Left lung (tissue), 10 donors: ENCODE results near the gene ARHGAP26. TPM values are rescaled to one million over a fixed set of nuclear protein-coding genes. Genes with fewer than 3 reads are reported as not detected.
"Not testable (repeated sequence)": the region's sequence is repeated elsewhere in the genome, so short reads cannot be mapped to it uniquely, and the experiment has no call there.

Experiments
- ATAC-seq: fragments of 200-7000 bp; cut with Tn5 transposase; one replicate; pipeline ENCODE4 v1.9.1; 2020; ENCODE audit warnings: moderate library complexity
- DNase-seq, 4 donors: peaks; one replicate each; pipeline ENCODE4 v3.0.0-alpha.2; 2013 to 2020
- H3K27ac ChIP-seq, 2 donors: fragments of 200-600 bp; sonication (generic) in 1 of 2; one replicate each; pipeline versions ENCODE4 v1.5.0 to v1.8.0; 2020 to 2021
- H3K27me3 ChIP-seq, 2 donors: fragments of 200-600 bp; sonication (generic) in 1 of 2; one replicate each; pipeline versions ENCODE4 v1.5.0 to v1.8.0; 2020 to 2021
- H3K36me3 ChIP-seq, 2 donors: fragments of 200-600 bp; sonication (generic) in 1 of 2; one replicate each; pipeline versions ENCODE4 v1.5.0 to v1.8.0; 2020 to 2021
- H3K4me1 ChIP-seq, 2 donors: fragments of 200-600 bp; one replicate each; pipeline ENCODE4 v1.8.0; 2021
- H3K4me3 ChIP-seq, 2 donors: fragments of 200-600 bp; sonication (generic) in 1 of 2; one replicate each; pipeline versions ENCODE4 v1.5.0 to v1.8.0; 2020 to 2021; ENCODE audit warnings: mild to moderate bottlenecking in 1 of 2
- H3K9me3 ChIP-seq, 2 donors: fragments of 200-600 bp; sonication (generic) in 1 of 2; one replicate each; pipeline versions ENCODE4 v1.5.0 to v1.8.0; 2020 to 2021
- intact Hi-C, 2 donors: fragments of 100-400 bp; cut with DNase I; formaldehyde crosslinking; loops; one replicate each; pipeline versions ENCODE4 v1.11.2 to v1.14.2; 2022
- polyA plus RNA-seq, 6 donors: library from polyadenylated mRNA; unstranded; fragments of 120-200 nt; gene quantifications; one replicate each; pipeline ENCODE4 v1.2.1, GENCODE V29; 2013; ENCODE audit not compliant: insufficient read length in 6 of 6
- total RNA-seq, 2 donors: library from RNA; stranded (reverse); fragmentation: NEBNext Ultra II Directional; extraction: Animal tissue kit (Norgen Biotek cat#: 25700); gene quantifications; one replicate each; pipeline ENCODE4 v1.2.1, GENCODE V29; 2021
- TF ChIP-seq, protein P1 (sequence below), 2 donors: fragments of 200-600 bp; sonication (generic) in 1 of 2; IDR thresholded peaks; one replicate each; pipeline versions ENCODE4 v1.5.0 to v1.8.0; 2021; ENCODE audit warnings: antibody characterized with exemption in 2 of 2
- donor health status: DM: no; HTN: yes; CAD: no.
- donor health status: DM: no; HTN: no; CAD: no.

The ARHGAP26 gene
- total and polyA plus RNA-seq, 8 donors, result 13.9 to 61.9 (median 14.9) TPM

DNA sequence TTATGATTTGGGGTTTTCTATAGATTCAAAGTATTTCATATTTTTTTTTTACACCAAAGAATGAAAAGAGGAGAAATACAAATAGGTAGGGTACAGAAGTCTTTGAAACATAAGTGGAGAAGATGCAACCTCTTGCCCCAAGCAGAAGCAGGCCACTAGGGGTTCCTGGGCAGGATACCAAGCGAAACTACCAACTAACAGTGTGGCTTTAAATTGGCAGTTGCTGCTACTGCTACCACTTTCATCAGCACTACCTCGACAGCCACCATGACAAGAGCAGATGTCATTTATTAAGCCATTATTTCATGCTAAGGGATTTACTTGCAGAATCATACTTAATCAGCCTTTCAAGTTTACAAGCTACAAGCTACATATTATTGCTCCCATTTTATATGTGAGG, 345.2 kb downstream of the ARHGAP26 start:
- ATAC-seq (no peak), DNase-seq (no peak)
- no peaks in the 10 kb centered on the region for H3K9me3 ChIP-seq
- H3K4me3 ChIP-seq, result no peak overlapping the region
- TF ChIP-seq, protein P1, sequence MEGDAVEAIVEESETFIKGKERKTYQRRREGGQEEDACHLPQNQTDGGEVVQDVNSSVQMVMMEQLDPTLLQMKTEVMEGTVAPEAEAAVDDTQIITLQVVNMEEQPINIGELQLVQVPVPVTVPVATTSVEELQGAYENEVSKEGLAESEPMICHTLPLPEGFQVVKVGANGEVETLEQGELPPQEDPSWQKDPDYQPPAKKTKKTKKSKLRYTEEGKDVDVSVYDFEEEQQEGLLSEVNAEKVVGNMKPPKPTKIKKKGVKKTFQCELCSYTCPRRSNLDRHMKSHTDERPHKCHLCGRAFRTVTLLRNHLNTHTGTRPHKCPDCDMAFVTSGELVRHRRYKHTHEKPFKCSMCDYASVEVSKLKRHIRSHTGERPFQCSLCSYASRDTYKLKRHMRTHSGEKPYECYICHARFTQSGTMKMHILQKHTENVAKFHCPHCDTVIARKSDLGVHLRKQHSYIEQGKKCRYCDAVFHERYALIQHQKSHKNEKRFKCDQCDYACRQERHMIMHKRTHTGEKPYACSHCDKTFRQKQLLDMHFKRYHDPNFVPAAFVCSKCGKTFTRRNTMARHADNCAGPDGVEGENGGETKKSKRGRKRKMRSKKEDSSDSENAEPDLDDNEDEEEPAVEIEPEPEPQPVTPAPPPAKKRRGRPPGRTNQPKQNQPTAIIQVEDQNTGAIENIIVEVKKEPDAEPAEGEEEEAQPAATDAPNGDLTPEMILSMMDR (IDR thresholded peaks at IDR 0.05), result no peak
- H3K27me3 ChIP-seq, result no peaks in the 10 kb centered on the region
- intact Hi-C loops, result no loop called here
- H3K27ac ChIP-seq, result no peak overlapping the region
- H3K36me3 ChIP-seq, result no peaks in the 10 kb centered on the region
- H3K4me1 ChIP-seq, result peaks cover 0 to 39% of the 10 kb centered on the region in 2 donors

GRCh38 chr5:143116814-143117213, 346.6 kb downstream of the ARHGAP26 start:
- intact Hi-C loops, result no loop called here
- ATAC-seq (no peak), DNase-seq (peak in 1 of 4 donors; percentile 19)
- Histone ChIP-seq H3K9me3 (no peaks in the 10 kb centered on the region), H3K4me1 (peaks cover 0 to 28% of the 10 kb centered on the region in 2 donors), H3K36me3 (peaks cover 0 to 5% of the 10 kb centered on the region in 2 donors), H3K27ac (no peak overlapping the region), H3K4me3 (no peak overlapping the region), H3K27me3 (no peaks in the 10 kb centered on the region)
- TF ChIP-seq, protein P1 (IDR thresholded peaks at IDR 0.05), result no peak

DNA sequence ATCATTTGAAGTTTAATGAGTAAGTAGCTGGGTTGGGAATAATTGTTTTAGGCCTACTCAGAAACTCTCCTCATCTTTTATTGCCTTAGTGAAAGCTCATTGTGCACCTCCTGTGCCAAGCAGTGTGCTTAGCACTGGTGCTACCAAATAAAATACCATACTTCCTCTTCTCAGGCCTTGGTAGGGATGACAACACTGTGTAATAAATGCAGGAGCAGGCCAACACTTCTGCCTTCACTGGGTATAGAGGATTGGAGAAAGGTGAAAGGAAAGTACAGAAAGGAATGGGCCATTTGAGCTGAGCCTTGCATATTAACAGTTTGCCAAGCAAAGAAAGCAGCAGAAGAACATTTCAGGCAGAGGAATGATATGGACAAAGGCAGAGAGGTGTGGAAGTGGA, 347.6 kb downstream of the ARHGAP26 start:
- Histone ChIP-seq H3K4me3 (no peak overlapping the region), H3K27ac (peak overlapping the region in 1 of 2 donors; percentile 78), H3K4me1 (peaks cover 0 to 28% of the 10 kb centered on the region in 2 donors), H3K36me3 (peaks cover 0 to 7% of the 10 kb centered on the region in 2 donors), H3K9me3 (no peaks in the 10 kb centered on the region), H3K27me3 (no peaks in the 10 kb centered on the region)
- TF ChIP-seq, protein P1 (IDR thresholded peaks at IDR 0.05), result no peak
- intact Hi-C loops, result no loop called here
- no peak for DNase-seq
- no peak for ATAC-seq

DNA sequence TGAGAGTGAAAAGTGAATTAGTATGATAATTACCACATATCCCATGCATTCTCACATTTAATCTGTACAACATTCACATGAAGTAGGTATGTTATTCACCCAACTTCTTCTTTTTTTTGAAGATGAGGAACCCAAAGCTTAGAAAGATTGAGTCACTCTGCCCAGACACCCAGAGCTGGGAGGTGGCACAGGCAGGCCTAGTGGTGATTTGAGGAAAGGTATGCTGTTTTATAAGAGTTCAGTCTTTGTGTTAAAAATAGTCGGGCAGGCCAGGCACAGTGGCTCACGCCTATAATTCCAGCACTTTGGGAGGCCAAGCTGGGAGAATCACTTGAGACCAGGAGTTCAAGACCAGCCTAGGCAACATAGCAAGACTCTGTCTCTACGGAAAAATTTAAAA, 348.0 kb downstream of the ARHGAP26 start:
- no peak for DNase-seq
- H3K4me3 ChIP-seq, result no peak overlapping the region
- peak; percentile 50 for ATAC-seq
- intact Hi-C loops, result no loop called here
- no peaks in the 10 kb centered on the region for H3K27me3 ChIP-seq
- H3K36me3 ChIP-seq, result peaks cover 0 to 8% of the 10 kb centered on the region in 2 donors
- peaks cover 0 to 28% of the 10 kb centered on the region in 2 donors for H3K4me1 ChIP-seq
- TF ChIP-seq, protein P1 (IDR thresholded peaks at IDR 0.05), result peak in 1 of 2 donors; percentile 5
- peak overlapping the region in 1 of 2 donors; percentile 78 for H3K27ac ChIP-seq
- no peaks in the 10 kb centered on the region for H3K9me3 ChIP-seq

GRCh38 chr5:143118818-143119217, 348.6 kb downstream of the ARHGAP26 start:
- H3K9me3 ChIP-seq, ATAC-seq, H3K27me3 ChIP-seq, H3K36me3 ChIP-seq, H3K4me3 ChIP-seq, DNase-seq, intact Hi-C loops: not testable (repeated sequence)
- H3K27ac ChIP-seq, result peak overlapping the region in 1 of 2 donors; percentile 78
- peaks cover 0 to 28% of the 10 kb centered on the region in 2 donors for H3K4me1 ChIP-seq

- no peaks in the 10 kb centered on the region for H3K9me3 ChIP-seq
- H3K4me1 ChIP-seq, result peaks cover 0 to 28% of the 10 kb centered on the region in 2 donors
- intact Hi-C loops, result no loop called here
- no peak overlapping the region for H3K4me3 ChIP-seq
- H3K36me3 ChIP-seq, result peaks cover 0 to 8% of the 10 kb centered on the region in 2 donors
- H3K27me3 ChIP-seq, result no peaks in the 10 kb centered on the region
- H3K27ac ChIP-seq, result peak overlapping the region in 1 of 2 donors; percentile 78
- no peak for DNase-seq
- peak; percentile 52 for ATAC-seq
- TF ChIP-seq, protein P1 (IDR thresholded peaks at IDR 0.05), result no peak
Observed at GRCh38 chr5:143119291-143119769, 349.2 kb downstream of the ARHGAP26 start.
